Measurements from ENCODE around the gene CD164L2.
A peak's percentile ranks its signal among the peaks of the same experiment; 100 is the strongest.

CD164L2 gene

GRCh38 chr1:27394925-27395324, 11.8 kb upstream of the CD164L2 start:
- H4K8ac ChIP-seq (ENCODE audit: low read depth, low read length), result no peak overlapping the region
- no peak overlapping the region for H3K4ac ChIP-seq (ENCODE audit: low read depth, low read length)
- no peak overlapping the region for H3K9ac ChIP-seq (ENCODE audit: low read length)
- no peak overlapping the region for H2BK15ac ChIP-seq (replicated peaks; ENCODE audit: low read depth)
- H3K4me3 ChIP-seq (ENCODE audit: low read length), result no peak overlapping the region
- H4K5ac ChIP-seq (ENCODE audit: low read length), result no peak overlapping the region
- H3K4me2 ChIP-seq (ENCODE audit: low read length), result no peak overlapping the region
- no peak for DNase-seq
- H2AK5ac ChIP-seq (ENCODE audit: low read length), result no peak overlapping the region
- H3K23ac ChIP-seq (ENCODE audit: low read length), result no peak overlapping the region
- peaks cover 2% of the 10 kb centered on the region for H3K4me1 ChIP-seq (ENCODE audit: control insufficient read depth, low read depth, low read length)
- no peaks in the 10 kb centered on the region for H3K27me3 ChIP-seq (ENCODE audit: insufficient read depth, low read length, poor library complexity)
- WGBS (ENCODE audit: extremely low coverage, insufficient coverage, low lambda C conversion rate), result no CpG with 5 or more reads among the region's 1 CpG
- H2BK5ac ChIP-seq (ENCODE audit: low read length), result no peak overlapping the region
- H3K56ac ChIP-seq (ENCODE audit: low read length), result no peak overlapping the region
- no peak overlapping the region for H2BK120ac ChIP-seq (ENCODE audit: low read depth, low read length)
- H3K79me1 ChIP-seq (ENCODE audit: low read length), result peaks cover 4% of the 10 kb centered on the region
- H3K18ac ChIP-seq (ENCODE audit: low read length), result no peak overlapping the region
- H3K79me2 ChIP-seq (ENCODE audit: control insufficient read depth, insufficient read depth, low read length), result no peaks in the 10 kb centered on the region
- H3K36me3 ChIP-seq (ENCODE audit: control insufficient read depth, insufficient read depth, low read length), result no peaks in the 10 kb centered on the region
- H3K27ac ChIP-seq (ENCODE audit: low read depth, low read length), result no peak overlapping the region

- Histone ChIP-seq H3K27me3 (ENCODE audit: insufficient read depth, low read length, poor library complexity) (no peaks in the 10 kb centered on the region), H2BK120ac (ENCODE audit: low read depth, low read length) (no peak overlapping the region), H3K4me2 (ENCODE audit: low read length) (no peak overlapping the region), H3K23ac (ENCODE audit: low read length) (no peak overlapping the region), H3K4ac (ENCODE audit: low read depth, low read length) (no peak overlapping the region), H2BK15ac (replicated peaks; ENCODE audit: low read depth) (no peak overlapping the region), H3K4me3 (ENCODE audit: low read length) (no peak overlapping the region), H3K27ac (ENCODE audit: low read depth, low read length) (no peak overlapping the region), H4K5ac (ENCODE audit: low read length) (no peak overlapping the region), H2AK5ac (ENCODE audit: low read length) (no peak overlapping the region), H4K8ac (ENCODE audit: low read depth, low read length) (no peak overlapping the region), H3K4me1 (ENCODE audit: control insufficient read depth, low read depth, low read length) (peaks cover 2% of the 10 kb centered on the region), H3K79me1 (ENCODE audit: low read length) (peaks cover 4% of the 10 kb centered on the region), H2BK5ac (ENCODE audit: low read length) (no peak overlapping the region), H3K9ac (ENCODE audit: low read length) (no peak overlapping the region), H3K36me3 (ENCODE audit: control insufficient read depth, insufficient read depth, low read length) (no peaks in the 10 kb centered on the region), H3K79me2 (ENCODE audit: control insufficient read depth, insufficient read depth, low read length) (no peaks in the 10 kb centered on the region), H3K18ac (ENCODE audit: low read length) (no peak overlapping the region), H3K56ac (ENCODE audit: low read length) (no peak overlapping the region)
- DNase-seq, result no peak
- no CpG with 5 or more reads among the region's 9 CpGs for WGBS (ENCODE audit: extremely low coverage, insufficient coverage, low lambda C conversion rate)
These were observed 11.1 kb upstream of the CD164L2 start for GRCh38 chr1:27394282-27394658.

GRCh38 chr1:27393641-27394281, 10.6 kb upstream of the CD164L2 start:
- Histone ChIP-seq H3K23ac (ENCODE audit: low read length) (no peak overlapping the region), H3K9ac (ENCODE audit: low read length) (peak overlapping the region; percentile 82), H3K4me1 (ENCODE audit: control insufficient read depth, low read depth, low read length) (peaks cover 2% of the 10 kb centered on the region), H4K8ac (ENCODE audit: low read depth, low read length) (no peak overlapping the region), H3K27me3 (ENCODE audit: insufficient read depth, low read length, poor library complexity) (no peaks in the 10 kb centered on the region), H3K79me2 (ENCODE audit: control insufficient read depth, insufficient read depth, low read length) (no peaks in the 10 kb centered on the region), H2BK120ac (ENCODE audit: low read depth, low read length) (no peak overlapping the region), H2BK5ac (ENCODE audit: low read length) (no peak overlapping the region), H2BK15ac (replicated peaks; ENCODE audit: low read depth) (no peak overlapping the region), H3K4me2 (ENCODE audit: low read length) (no peak overlapping the region), H3K4me3 (ENCODE audit: low read length) (no peak overlapping the region), H3K56ac (ENCODE audit: low read length) (peak overlapping the region; percentile 25), H3K27ac (ENCODE audit: low read depth, low read length) (no peak overlapping the region), H3K36me3 (ENCODE audit: control insufficient read depth, insufficient read depth, low read length) (no peaks in the 10 kb centered on the region), H2AK5ac (ENCODE audit: low read length) (no peak overlapping the region), H3K79me1 (ENCODE audit: low read length) (peaks cover 4% of the 10 kb centered on the region), H3K4ac (ENCODE audit: low read depth, low read length) (no peak overlapping the region), H4K5ac (ENCODE audit: low read length) (no peak overlapping the region), H3K18ac (ENCODE audit: low read length) (no peak overlapping the region)
- WGBS (ENCODE audit: extremely low coverage, insufficient coverage, low lambda C conversion rate), result no CpG with 5 or more reads among the region's 18 CpGs
- no peak for DNase-seq

- Histone ChIP-seq H4K8ac (ENCODE audit: low read depth, low read length) (no peak overlapping the region), H3K79me1 (ENCODE audit: low read length) (peaks cover 4% of the 10 kb centered on the region)
- DNase-seq, result peak; percentile 42
These were observed 9.9 kb upstream of the CD164L2 start for GRCh38 chr1:27392778-27393635.

GRCh38 chr1:27392096-27392777, 9.1 kb upstream of the CD164L2 start, which contains the start of gene GPR3:
TSS of gene GPR3 (plus strand) at chr1:27392622. CDS start at chr1:27393799, 1,177 bp downstream.
- Histone ChIP-seq H3K4me1 (ENCODE audit: control insufficient read depth, low read depth, low read length) (peaks cover 2% of the 10 kb centered on the region), H2BK15ac (replicated peaks; ENCODE audit: low read depth) (no peak within 1 kb of the TSS), H2AK5ac (ENCODE audit: low read length) (peak within 1 kb of the TSS; percentile 58), H3K4me3 (ENCODE audit: low read length) (peak within 1 kb of the TSS; percentile 70), H3K27ac (ENCODE audit: low read depth, low read length) (no peak within 1 kb of the TSS), H3K18ac (ENCODE audit: low read length) (peak within 1 kb of the TSS; percentile 84), H4K5ac (ENCODE audit: low read length) (no peak within 1 kb of the TSS), H3K4me2 (ENCODE audit: low read length) (peak within 1 kb of the TSS; percentile 88), H3K27me3 (ENCODE audit: insufficient read depth, low read length, poor library complexity) (no peaks in the 10 kb centered on the region), H4K8ac (ENCODE audit: low read depth, low read length) (no peak within 1 kb of the TSS), H3K23ac (ENCODE audit: low read length) (no peak within 1 kb of the TSS), H3K4ac (ENCODE audit: low read depth, low read length) (peak within 1 kb of the TSS; percentile 61), H3K79me1 (ENCODE audit: low read length) (peaks cover 4% of the 10 kb centered on the region), H2BK120ac (ENCODE audit: low read depth, low read length) (no peak within 1 kb of the TSS), H3K56ac (ENCODE audit: low read length) (peak within 1 kb of the TSS; percentile 90), H3K36me3 (ENCODE audit: control insufficient read depth, insufficient read depth, low read length) (no peaks in the 10 kb centered on the region), H3K9ac (ENCODE audit: low read length) (peak within 1 kb of the TSS; percentile 82), H3K79me2 (ENCODE audit: control insufficient read depth, insufficient read depth, low read length) (no peaks in the 10 kb centered on the region), H2BK5ac (ENCODE audit: low read length) (no peak within 1 kb of the TSS)
- no CpG with 5 or more reads among the region's 69 CpGs for WGBS (ENCODE audit: extremely low coverage, insufficient coverage, low lambda C conversion rate)
- DNase-seq, result peak; percentile 95

More at GRCh38 chr1:27392778-27393635, 9.9 kb upstream of the CD164L2 start:
- H3K79me2 ChIP-seq (ENCODE audit: control insufficient read depth, insufficient read depth, low read length), result no peaks in the 10 kb centered on the region
- peak overlapping the region; percentile 88 for H3K4me2 ChIP-seq (ENCODE audit: low read length)
- H3K23ac ChIP-seq (ENCODE audit: low read length), result no peak overlapping the region
- peak overlapping the region; percentile 84 for H3K18ac ChIP-seq (ENCODE audit: low read length)
- no peak overlapping the region for H2BK5ac ChIP-seq (ENCODE audit: low read length)
- H2BK15ac ChIP-seq (replicated peaks; ENCODE audit: low read depth), result no peak overlapping the region
- no CpG with 5 or more reads among the region's 30 CpGs for WGBS (ENCODE audit: extremely low coverage, insufficient coverage, low lambda C conversion rate)
- peak overlapping the region; percentile 82 for H3K9ac ChIP-seq (ENCODE audit: low read length)
- no peak overlapping the region for H3K27ac ChIP-seq (ENCODE audit: low read depth, low read length)
- H2AK5ac ChIP-seq (ENCODE audit: low read length), result peak overlapping the region; percentile 58
- H2BK120ac ChIP-seq (ENCODE audit: low read depth, low read length), result no peak overlapping the region
- H3K56ac ChIP-seq (ENCODE audit: low read length), result peak overlapping the region; percentile 90
- H4K5ac ChIP-seq (ENCODE audit: low read length), result no peak overlapping the region
- peak overlapping the region; percentile 61 for H3K4ac ChIP-seq (ENCODE audit: low read depth, low read length)
- H3K4me3 ChIP-seq (ENCODE audit: low read length), result peak overlapping the region; percentile 70
- no peaks in the 10 kb centered on the region for H3K27me3 ChIP-seq (ENCODE audit: insufficient read depth, low read length, poor library complexity)
- H3K4me1 ChIP-seq (ENCODE audit: control insufficient read depth, low read depth, low read length), result peaks cover 2% of the 10 kb centered on the region
- H3K36me3 ChIP-seq (ENCODE audit: control insufficient read depth, insufficient read depth, low read length), result no peaks in the 10 kb centered on the region

Data from mesendoderm (in vitro differentiated cells).